GM21529 (cell line): Measurements from ENCODE around the gene EPHB2.

Source experiments
- ATAC-seq: cut with Tn5 transposase; IDR thresholded peaks from one replicate; pipeline ENCODE4 v1.9.1; 2021; ENCODE audit not compliant: unreplicated experiment

EPHB2 gene

GRCh38 chr1:22721122-22721873 is 10.7 kb downstream of the EPHB2 start:
- ATAC-seq = no peak

GRCh38 chr1:22722901-22723550 is 12.4 kb downstream of the EPHB2 start:
- no peak for ATAC-seq

GRCh38 chr1:22727873-22728272 is 17.2 kb downstream of the EPHB2 start:
- no peak for ATAC-seq

- no peak for ATAC-seq
Measured at GRCh38 chr1:22728751-22729399, 18.2 kb downstream of the EPHB2 start.

GRCh38 chr1:22729400-22729773 is 18.7 kb downstream of the EPHB2 start:
- no peak for ATAC-seq

GRCh38 chr1:22729912-22730311 is 19.3 kb downstream of the EPHB2 start:
- no peak for ATAC-seq

- no peak for ATAC-seq
Measured at GRCh38 chr1:22731924-22732720, 21.5 kb downstream of the EPHB2 start.

- ATAC-seq = no peak
Measured at GRCh38 chr1:22733643-22734042, 23.0 kb downstream of the EPHB2 start.

- no peak for ATAC-seq
Measured at GRCh38 chr1:22736501-22737080, 26.0 kb downstream of the EPHB2 start.

- ATAC-seq = no peak
Measured at GRCh38 chr1:22737374-22738068, 26.9 kb downstream of the EPHB2 start.

- ATAC-seq = no peak
Measured at GRCh38 chr1:22738069-22738435, 27.4 kb downstream of the EPHB2 start.

GRCh38 chr1:22738522-22738921 is 27.9 kb downstream of the EPHB2 start:
- no peak for ATAC-seq

GRCh38 chr1:22739648-22740385 is 29.2 kb downstream of the EPHB2 start:
- ATAC-seq = no peak

- ATAC-seq = no peak
Measured at GRCh38 chr1:22741118-22741517, 30.5 kb downstream of the EPHB2 start.

- no peak for ATAC-seq
Measured at GRCh38 chr1:22745669-22746585, 35.3 kb downstream of the EPHB2 start.

GRCh38 chr1:22747021-22747734 is 36.5 kb downstream of the EPHB2 start:
- ATAC-seq = no peak

- ATAC-seq = no peak
Measured at GRCh38 chr1:22747735-22748073, 37.1 kb downstream of the EPHB2 start.

GRCh38 chr1:22749503-22749902 is 38.9 kb downstream of the EPHB2 start:
- no peak for ATAC-seq
